Head of caudate nucleus (tissue), 42 donors: ENCODE measurements around the gene CALN1.

Source experiments
- DNase-seq, 42 donors: peaks; one replicate each; pipeline versions ENCODE4 v3.0.0 to v3.0.0-alpha.2; 2020 to 2021; ENCODE audit warnings: mixed read lengths in 7 of 42
- intact Hi-C: fragments of 100-400 bp; cut with DNase I; formaldehyde crosslinking; loops from one replicate; pipeline ENCODE4 v1.15.0; 2022

CALN1 gene

DNA sequence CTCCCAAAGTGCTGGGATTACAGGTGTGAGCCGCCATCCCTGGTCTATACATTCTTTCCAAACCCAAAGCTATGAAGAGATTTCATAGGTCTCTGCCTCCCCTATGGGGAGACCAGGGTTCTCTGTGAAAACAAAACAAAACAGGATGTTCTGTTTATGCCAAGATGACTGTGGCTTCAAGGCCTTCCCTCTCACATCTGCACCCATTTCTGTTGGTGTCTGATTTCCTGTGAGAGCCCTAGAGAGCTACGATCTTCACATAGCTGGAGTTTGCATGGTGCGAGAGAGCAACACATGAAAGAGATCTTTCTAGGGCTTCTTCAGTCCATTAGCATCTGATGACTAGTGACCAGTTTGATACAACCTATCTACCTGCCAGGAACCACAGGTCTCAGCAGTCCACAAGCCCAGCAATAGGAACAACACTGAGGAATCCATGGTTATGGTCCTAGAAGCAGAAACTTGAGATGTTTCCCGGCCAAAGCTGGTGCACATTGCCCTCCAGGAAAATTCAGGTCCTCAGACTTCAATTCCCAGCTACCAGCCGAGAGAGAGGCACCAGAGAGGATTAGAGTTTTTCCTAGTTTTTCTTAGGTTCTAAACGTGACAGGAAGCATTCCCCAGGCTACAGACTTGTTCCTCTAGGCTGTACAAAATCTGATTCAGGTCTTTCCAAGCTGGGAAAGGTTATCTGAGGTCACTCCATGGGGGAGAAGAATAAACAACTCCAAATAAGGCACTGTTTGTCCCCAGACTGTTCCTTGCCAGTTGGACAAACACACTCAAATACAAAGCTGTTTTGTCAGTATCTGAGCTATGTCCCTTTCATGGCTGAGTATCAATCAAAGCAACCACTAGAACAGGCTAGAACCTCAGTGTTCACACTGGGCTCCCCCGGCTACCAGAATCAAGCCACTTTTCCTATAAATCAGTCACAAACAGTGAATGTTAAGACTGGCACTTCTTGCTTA lies 259.7 kb downstream of the CALN1 start:
- peak in 40 of 42 donors; percentile 16 to 91 (median 68) for DNase-seq
- intact Hi-C loops: no loop called here

DNA sequence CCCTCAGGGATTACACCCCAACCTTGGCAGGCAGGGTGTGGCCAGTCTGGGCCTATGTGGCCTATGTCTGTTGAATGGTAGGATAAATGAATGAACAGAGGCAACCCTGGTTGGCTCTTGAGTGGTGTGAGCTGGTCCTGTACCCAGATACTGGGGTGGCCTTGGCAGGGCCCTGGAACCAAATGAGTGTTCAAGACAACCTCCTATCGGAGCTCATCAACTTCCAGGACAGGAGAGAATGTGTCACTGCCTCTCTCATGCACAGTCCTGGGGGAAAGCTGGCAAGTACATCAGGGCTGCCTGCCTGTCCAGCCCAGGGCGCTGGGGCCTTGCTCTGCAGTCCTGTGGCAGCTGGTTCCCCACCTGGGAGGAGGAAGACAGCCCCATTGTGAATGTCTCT lies 271.6 kb downstream of the CALN1 start:
- intact Hi-C loops: no loop called here
- DNase-seq: no peak

DNA sequence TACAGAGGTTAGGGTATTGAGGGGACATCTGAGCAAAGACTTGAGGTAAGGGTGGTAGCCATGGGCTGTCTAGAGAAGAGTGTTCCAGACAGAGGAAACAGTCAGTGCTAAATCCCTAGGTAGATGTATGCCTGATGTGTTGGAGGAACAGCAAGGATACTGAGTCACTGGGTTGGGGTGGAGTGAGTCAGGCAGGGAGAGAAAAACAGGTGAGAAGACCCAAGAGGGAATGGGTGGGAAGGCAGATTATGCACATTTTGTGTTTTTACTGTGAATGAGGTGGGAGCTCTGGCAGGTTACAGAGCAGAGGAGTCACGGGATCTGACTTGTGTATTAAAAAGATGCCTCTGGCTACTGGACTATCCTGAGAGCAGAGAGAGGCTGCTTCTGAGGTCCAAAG lies 285.0 kb downstream of the CALN1 start:
- DNase-seq: peak in 31 of 42 donors; percentile 9 to 81 (median 48)
- intact Hi-C loops: no loop called here

GRCh38 chr7:72123913-72124312 lies 288.2 kb downstream of the CALN1 start:
- intact Hi-C loops: no loop called here

DNA sequence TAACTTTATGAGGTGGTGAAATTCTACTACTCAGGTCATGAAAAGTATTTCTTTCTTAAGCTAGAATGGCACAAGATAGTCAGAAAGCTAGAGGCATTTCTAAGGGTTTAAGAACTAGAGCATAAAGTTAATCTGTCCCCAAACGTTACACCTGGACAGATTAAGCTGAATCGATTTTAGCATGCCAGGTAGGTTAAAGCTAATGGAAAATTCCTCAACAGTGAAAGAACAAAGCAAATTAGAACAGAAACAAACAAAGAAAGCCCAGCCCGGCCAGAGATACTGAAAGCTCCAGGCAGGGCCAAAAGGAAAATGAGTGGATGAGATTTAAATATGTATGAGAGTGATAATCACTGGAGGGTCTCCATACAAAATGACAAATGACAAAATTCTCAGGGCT lies 293.8 kb downstream of the CALN1 start:
- no peak for DNase-seq
- intact Hi-C loops: no loop called here

More at GRCh38 chr7:72123913-72124312, 288.2 kb downstream of the CALN1 start:
- no peak for DNase-seq

DNA sequence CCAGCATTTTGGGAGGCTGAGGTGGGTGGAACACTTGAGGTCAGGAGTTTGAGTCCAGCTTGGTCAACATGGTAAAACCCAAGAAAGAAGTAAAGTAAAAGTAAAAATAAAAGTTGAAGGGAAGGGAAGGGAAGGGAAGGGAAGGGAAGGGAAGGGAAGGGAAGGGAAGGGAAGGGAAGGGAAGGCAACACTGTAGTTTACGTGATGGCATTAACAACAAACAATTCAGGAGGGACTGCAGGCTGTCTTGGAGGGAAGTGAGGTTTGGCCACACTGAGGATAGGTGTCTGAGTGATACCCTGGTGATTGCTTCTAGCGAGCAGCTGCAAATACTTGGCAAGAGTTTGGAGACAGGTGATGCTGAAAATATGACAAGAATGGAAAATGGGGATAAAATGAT lies 298.0 kb downstream of the CALN1 start:
- intact Hi-C loops: no loop called here
- no peak for DNase-seq

GRCh38 chr7:72112992-72113391 lies 299.1 kb downstream of the CALN1 start:
- intact Hi-C loops: no loop called here
- no peak for DNase-seq

DNA sequence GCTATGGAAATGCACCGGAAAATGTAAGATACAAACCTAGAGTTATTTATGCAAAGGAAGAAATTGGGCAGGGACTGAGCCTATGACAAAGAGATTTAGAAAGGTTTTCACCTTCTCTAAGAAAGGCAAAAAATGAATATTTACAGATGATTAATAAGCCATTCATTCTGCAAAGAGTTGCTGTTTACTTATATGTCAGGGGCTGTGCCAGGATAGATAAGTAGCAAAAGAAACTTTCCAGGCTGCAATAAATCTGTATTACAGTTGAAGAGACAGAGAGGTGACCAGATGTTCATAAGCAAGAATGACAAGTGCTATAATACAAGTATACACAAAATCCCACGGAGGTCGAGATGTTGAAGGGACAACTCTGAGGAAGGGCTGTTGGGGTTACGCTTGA lies 299.6 kb downstream of the CALN1 start:
- intact Hi-C loops: no loop called here
- no peak for DNase-seq

GRCh38 chr7:72111086-72111485 lies 301.1 kb downstream of the CALN1 start:
- intact Hi-C loops: no loop called here
- peak in 1 of 42 donors; percentile 31 for DNase-seq

DNA sequence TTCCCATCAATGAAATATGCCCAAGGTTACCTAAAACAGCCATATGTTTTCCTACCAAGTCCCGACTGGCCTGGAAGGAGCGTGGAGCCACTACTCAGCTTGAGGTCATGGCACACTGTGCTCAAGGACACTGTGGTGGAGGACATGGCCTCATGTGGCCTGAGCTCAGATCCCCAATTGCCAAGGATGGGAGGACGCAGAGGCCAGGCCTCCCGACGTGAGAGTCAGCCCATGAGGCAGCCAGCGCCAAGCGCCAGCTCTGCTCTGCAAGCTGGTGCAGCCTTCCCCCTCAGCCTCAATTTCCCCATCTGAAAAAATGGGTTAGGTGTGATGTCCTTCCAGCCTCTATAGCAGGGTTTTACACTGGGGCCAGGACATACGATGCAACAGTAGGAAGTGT lies 302.6 kb downstream of the CALN1 start:
- intact Hi-C loops: no loop called here
- DNase-seq: no peak

GRCh38 chr7:72106405-72106804 lies 305.7 kb downstream of the CALN1 start:
- intact Hi-C loops: no loop called here
- DNase-seq: no peak

DNA sequence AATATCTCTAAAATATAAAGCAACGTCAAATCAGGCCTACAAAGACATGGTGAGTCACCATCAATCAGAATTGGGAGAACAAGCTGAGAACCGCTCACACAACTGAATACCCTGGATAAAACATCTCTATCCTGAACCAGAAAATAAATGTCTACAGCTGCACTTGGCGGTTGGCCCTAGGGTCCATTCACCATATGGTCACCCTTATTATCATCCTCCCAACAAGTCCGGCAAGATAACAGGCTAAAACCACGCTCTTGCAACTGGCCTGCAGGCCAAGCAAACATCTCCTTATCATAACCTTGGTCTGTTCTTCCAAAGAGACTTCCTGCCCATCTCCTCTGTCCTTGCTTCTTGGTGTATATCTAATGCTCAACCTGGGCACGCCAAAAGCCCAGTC lies 310.7 kb downstream of the CALN1 start:
- intact Hi-C loops: no loop called here
- DNase-seq: peak in 9 of 42 donors; percentile 15 to 44 (median 25)

DNA sequence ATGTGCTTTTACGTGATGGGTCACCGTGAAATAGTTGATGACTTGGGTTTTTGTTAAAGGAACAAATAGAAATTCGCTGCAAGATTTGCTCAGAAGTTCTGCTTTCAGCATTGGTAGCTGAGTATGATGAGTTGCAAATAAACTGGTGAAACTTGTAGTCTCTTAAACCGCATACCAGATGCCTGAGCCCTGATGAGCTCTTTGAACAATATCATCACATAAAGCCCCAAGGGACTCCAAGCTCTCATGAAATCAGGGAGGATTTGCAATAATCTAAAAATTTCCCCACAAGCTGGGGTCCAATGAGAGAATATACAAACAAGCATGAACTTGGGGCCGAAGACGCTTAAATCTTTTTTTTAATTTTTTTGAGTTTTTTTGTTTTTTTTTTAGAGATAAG lies 312.4 kb downstream of the CALN1 start:
- DNase-seq: no peak
- intact Hi-C loops: no loop called here

DNA sequence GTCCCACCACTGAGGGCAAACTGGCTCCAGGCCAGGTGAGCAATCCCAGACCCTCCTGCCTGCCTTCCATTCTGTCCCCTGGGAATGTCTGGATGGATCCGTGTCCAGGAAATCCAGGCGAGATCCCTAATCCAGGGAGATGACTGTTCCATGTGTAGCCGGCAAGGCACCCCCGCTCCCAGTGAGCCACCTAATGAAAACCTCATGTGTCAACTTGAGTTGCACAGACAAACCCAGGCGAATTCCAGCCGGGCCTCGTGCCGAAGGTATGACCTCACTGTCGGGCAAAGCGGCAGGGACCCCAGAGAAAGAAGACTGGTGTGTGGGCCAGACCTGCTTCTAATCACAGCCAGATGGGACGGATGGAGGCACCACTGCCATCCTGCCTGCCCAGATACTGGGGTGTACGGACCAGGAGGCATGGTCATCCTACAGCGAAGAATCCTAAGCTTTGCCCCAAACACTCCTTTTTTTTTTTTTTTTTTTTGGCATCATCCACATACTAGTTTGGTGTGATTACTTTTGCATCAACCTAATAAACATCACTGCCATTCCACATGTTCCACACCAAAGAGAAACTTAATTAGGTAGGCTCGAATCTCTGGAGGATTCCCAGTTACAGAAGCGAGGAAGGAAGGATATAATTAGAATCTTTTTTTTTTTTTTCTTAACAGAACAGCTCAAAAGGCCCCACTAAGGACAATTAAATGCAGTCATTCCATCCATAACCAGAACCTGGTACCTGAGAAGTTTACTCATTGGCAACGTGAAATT lies 313.1 kb downstream of the CALN1 start:
- DNase-seq: no peak
- intact Hi-C loops: no loop called here

DNA sequence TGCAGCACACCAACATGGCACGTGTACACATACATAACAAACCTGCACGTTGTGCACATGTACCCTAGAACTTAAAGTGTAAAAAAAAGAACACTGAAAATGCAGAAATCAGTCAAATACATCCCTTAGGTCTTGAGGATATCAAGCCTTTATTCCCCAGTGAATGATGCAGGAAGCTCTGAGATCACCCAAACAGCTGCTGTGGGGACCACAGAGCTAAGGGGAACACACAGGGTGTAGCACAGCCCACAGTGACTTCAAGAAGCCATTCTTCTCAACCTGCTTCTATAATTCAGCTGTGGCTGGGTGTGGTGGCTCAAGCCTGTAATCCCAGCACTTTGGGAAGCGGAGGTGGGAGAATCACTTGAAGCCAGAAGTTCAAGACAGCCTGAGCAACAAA lies 314.9 kb downstream of the CALN1 start:
- peak in 1 of 42 donors; percentile 25 for DNase-seq

DNA sequence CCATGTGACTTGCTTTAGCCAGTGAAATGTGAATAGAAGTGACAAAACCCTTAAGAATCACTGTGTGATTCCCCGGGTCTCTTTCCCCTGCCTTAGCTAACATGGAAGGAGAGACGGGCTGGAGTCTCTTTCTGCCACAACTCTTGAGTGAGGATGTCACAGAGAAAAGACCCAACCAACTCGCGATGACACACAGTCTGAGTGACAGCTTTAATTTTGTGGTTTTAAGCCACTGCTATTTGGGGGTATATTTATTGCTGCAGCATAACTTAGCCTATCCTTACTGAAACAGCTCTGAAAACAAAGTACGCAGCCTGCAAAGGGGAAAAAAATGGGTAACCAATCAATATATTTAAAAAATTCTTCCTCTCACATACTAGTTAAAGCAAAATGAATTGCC lies 319.4 kb downstream of the CALN1 start:
- intact Hi-C loops: no loop called here
- no peak for DNase-seq

More for the DNA sequence above, 314.9 kb downstream of the CALN1 start:
- intact Hi-C loops: no loop called here

DNA sequence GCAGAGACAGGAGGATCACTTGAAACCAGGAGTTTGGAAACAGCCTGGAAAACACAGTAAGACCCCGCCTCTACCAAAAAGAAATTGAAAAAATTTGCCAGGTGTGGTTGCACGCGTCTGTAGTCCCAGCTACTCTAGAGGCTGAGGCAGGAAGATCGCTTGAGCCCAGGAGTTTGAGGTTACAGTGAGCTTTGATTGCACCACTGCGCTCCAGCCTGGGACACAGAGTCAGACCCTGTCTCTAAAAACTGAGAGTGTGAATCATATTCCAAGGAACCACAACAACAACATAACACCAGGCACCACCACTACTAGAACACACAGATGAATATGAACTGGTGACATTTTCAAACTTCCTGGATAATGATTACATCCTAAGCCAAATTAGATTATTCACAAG lies 324.2 kb downstream of the CALN1 start:
- peak in 1 of 42 donors; percentile 24 for DNase-seq
- intact Hi-C loops: no loop called here

DNA sequence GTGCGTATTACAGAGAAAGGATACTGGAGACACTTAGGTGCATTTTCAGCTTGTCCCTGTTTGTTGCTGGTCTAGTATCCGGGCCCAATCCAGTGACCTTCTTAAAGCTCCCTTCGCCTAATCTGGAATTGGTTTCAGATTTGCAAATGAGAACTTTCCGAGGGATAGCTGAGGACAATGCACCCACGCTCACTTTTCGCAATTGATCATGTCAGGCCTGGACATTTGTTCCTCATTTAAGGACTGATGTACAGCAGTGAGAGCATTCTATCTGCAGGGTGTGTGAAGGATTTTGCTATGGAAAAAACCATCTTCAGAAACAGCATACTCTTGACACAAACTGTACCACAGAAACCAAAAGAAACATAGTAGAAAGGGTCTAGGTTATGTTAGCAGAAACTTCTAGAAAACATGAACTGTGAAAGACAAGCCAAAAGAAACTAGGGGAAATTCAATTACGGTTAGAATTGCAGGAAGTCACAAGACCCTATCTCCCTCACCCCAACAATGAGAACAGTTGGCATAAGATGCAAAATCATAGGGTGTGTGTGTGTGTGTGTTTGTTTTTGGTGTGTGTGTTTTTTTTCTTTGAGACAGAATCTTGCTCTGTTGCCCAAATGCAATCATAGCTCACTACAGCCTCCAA lies 331.1 kb downstream of the CALN1 start:
- intact Hi-C loops: no loop called here
- DNase-seq: no peak

GRCh38 chr7:72080341-72080766 lies 331.8 kb downstream of the CALN1 start:
- intact Hi-C loops: no loop called here

DNA sequence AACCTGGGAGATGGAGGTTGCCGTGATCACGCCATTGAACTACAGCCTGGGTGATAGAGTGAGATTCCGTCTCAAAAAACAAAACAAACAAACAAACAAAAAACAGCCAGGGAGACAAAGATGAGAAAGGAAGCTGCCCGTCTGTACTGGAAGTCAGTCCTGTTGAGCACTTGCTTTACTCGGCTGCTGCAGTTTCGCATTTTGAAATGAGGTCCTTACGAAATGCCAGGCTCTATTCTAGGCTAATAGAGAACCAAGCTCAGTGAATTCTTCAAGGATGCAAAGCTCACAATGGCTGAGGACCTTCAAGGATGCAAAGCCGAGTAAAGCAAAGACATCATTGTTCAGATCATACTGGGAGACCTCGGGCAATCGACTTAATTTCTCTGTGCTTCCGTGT lies 333.3 kb downstream of the CALN1 start:
- intact Hi-C loops: no loop called here
- DNase-seq: no peak

More at GRCh38 chr7:72080341-72080766, 331.8 kb downstream of the CALN1 start:
- DNase-seq: no peak
